Neural progenitor cell (in vitro differentiated cells): Measurements from ENCODE around the gene UBE2R2. TPM values are rescaled to one million over a fixed set of nuclear protein-coding genes. Genes with fewer than 3 reads are reported as not detected.

Experiments
- DNase-seq: peaks from one replicate; pipeline ENCODE4 v3.0.0-alpha.2; 2016; ENCODE audit warnings: low spot score
- H2AFZ ChIP-seq: fragments of 200-600 bp; sonication (generic); replicated peaks from 2 replicates; pipeline ENCODE4 v1.6.1; 2016; ENCODE audit warnings: antibody characterized with exemption
- H3F3A ChIP-seq: fragments of 200-600 bp; sonication (generic); 2 replicates; pipeline ENCODE4 v1.6.1; 2016; ENCODE audit warnings: antibody characterized with exemption, low read depth
- H3K27ac ChIP-seq: fragments of 200-600 bp; sonication (generic); 2 replicates; pipeline ENCODE4 v1.5.1; 2016; ENCODE audit warnings: mild to moderate bottlenecking
- H3K27me3 ChIP-seq: fragments of 200-600 bp; sonication (generic); 2 replicates; pipeline ENCODE4 v1.6.1; 2016; ENCODE audit warnings: mild to moderate bottlenecking, moderate library complexity
- H3K36me3 ChIP-seq: fragments of 200-600 bp; sonication (generic); 2 replicates; pipeline ENCODE4 v1.5.1; 2016
- H3K4me1 ChIP-seq: fragments of 200-600 bp; sonication (generic); 2 replicates; pipeline ENCODE4 v1.6.1; 2016; ENCODE audit warnings: mixed run types
- H3K4me2 ChIP-seq: fragments of 200-600 bp; sonication (generic); 2 replicates; pipeline ENCODE4 v1.6.1; 2016
- H3K4me3 ChIP-seq: fragments of 200-600 bp; sonication (generic); 2 replicates; pipeline ENCODE4 v1.5.1; 2016
- H3K79me2 ChIP-seq: fragments of 200-600 bp; sonication (generic); 2 replicates; pipeline ENCODE4 v1.6.1; 2016; ENCODE audit warnings: low read depth
- H3K9ac ChIP-seq: fragments of 200-600 bp; sonication (generic); 2 replicates; pipeline ENCODE4 v1.6.1; 2016
- H3K9me3 ChIP-seq: fragments of 200-600 bp; sonication (generic); 2 replicates; pipeline ENCODE4 v1.5.1; 2016; ENCODE audit warnings: low read depth
- H4K20me1 ChIP-seq: fragments of 200-600 bp; sonication (generic); 2 replicates; pipeline ENCODE4 v1.6.1; 2016; ENCODE audit warnings: low read depth
- H3K27ac Mint-ChIP-seq: 3 replicates; pipeline ENCODE4 v1.8.0; 2021; ENCODE audit warnings: mixed read lengths
- H3K27me3 Mint-ChIP-seq: 2 replicates; pipeline ENCODE4 v1.8.0; 2022; ENCODE audit warnings: low read depth, mild to moderate bottlenecking, inconsistent platforms, moderate library complexity, mixed read lengths; ENCODE audit not compliant: insufficient read depth
- H3K36me3 Mint-ChIP-seq: 3 replicates; pipeline ENCODE4 v1.8.0; 2021; ENCODE audit warnings: mixed read lengths
- H3K4me1 Mint-ChIP-seq: 3 replicates; pipeline ENCODE4 v1.8.0; 2021; ENCODE audit warnings: mixed read lengths
- H3K4me3 Mint-ChIP-seq: 3 replicates; pipeline ENCODE4 v1.8.0; 2021; ENCODE audit warnings: mild to moderate bottlenecking, moderate library complexity, mixed read lengths
- H3K9me3 Mint-ChIP-seq: 3 replicates; pipeline ENCODE4 v1.8.0; 2020; ENCODE audit warnings: mixed read lengths
- EZH2 ChIP-seq: fragments of 200-600 bp; sonication (generic); IDR thresholded peaks from 2 replicates; pipeline ENCODE4 v1.6.1; 2017; ENCODE audit warnings: antibody characterized with exemption, mild to moderate bottlenecking, moderate library complexity
- EZH2phosphoT487 ChIP-seq: fragments of 200-600 bp; sonication (generic); IDR thresholded peaks from 2 replicates; pipeline ENCODE4 v1.6.1; 2017; ENCODE audit warnings: antibody characterized with exemption
- total RNA-seq: library from RNA; depleted of rRNA; stranded (reverse); fragments of >200 nt; gene quantifications from 2 replicates; pipeline ENCODE4 v1.2.3, GENCODE V29; 2015; ENCODE audit warnings: low replicate concordance
- TF ChIP-seq, protein P1 (sequence below): fragments of 200-600 bp; sonication (generic); IDR thresholded peaks from 2 replicates; pipeline ENCODE4 v1.5.1; 2017; ENCODE audit warnings: antibody characterized with exemption, mild to moderate bottlenecking

UBE2R2 gene
- total RNA-seq, 1 donor from 2014 or later = 68.3 TPM

DNA sequence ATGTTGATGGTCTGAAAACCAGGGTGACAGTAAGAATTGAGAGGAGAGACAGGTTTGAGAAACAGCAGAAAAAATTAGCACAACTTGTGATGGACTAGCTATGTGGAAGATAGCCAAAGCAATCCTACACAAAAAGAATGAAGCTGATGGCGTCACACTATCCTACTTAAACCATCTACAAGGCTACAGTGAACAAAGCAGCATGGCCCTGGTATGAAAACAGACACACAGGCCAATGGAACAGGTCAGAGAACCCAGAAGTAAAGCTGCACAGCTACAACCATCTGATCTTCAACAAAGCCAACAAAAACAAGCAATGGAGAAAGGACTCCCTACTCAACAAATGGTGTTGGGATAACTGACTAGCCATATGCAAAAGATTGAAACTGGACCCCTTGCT is 7.5 kb upstream of the UBE2R2 start:
- H3K4me1 Mint-ChIP-seq = peaks cover 22% of the 10 kb centered on the region
- no peaks in the 10 kb centered on the region for H3K9me3 ChIP-seq
- no peaks in the 10 kb centered on the region for H3K79me2 ChIP-seq
- TF ChIP-seq EZH2 = no peak
- TF ChIP-seq EZH2phosphoT487 = no peak
- TF ChIP-seq, protein P1, sequence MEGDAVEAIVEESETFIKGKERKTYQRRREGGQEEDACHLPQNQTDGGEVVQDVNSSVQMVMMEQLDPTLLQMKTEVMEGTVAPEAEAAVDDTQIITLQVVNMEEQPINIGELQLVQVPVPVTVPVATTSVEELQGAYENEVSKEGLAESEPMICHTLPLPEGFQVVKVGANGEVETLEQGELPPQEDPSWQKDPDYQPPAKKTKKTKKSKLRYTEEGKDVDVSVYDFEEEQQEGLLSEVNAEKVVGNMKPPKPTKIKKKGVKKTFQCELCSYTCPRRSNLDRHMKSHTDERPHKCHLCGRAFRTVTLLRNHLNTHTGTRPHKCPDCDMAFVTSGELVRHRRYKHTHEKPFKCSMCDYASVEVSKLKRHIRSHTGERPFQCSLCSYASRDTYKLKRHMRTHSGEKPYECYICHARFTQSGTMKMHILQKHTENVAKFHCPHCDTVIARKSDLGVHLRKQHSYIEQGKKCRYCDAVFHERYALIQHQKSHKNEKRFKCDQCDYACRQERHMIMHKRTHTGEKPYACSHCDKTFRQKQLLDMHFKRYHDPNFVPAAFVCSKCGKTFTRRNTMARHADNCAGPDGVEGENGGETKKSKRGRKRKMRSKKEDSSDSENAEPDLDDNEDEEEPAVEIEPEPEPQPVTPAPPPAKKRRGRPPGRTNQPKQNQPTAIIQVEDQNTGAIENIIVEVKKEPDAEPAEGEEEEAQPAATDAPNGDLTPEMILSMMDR = no peak
- H3K4me2 ChIP-seq = no peak overlapping the region
- peaks cover 2% of the 10 kb centered on the region for H3K9me3 Mint-ChIP-seq
- no peaks in the 10 kb centered on the region for H3K36me3 ChIP-seq
- H3F3A ChIP-seq = no peaks in the 10 kb centered on the region
- no peaks in the 10 kb centered on the region for H3K27me3 Mint-ChIP-seq
- no peak for DNase-seq
- H3K27ac Mint-ChIP-seq = no peak overlapping the region
- no peaks in the 10 kb centered on the region for H4K20me1 ChIP-seq
- peaks cover 14% of the 10 kb centered on the region for H3K4me1 ChIP-seq
- H3K36me3 Mint-ChIP-seq = no peaks in the 10 kb centered on the region
- no peak overlapping the region for H2AFZ ChIP-seq
- H3K4me3 Mint-ChIP-seq = no peak overlapping the region
- H3K9ac ChIP-seq = no peak overlapping the region
- H3K27me3 ChIP-seq = no peaks in the 10 kb centered on the region
- H3K4me3 ChIP-seq = no peak overlapping the region
- H3K27ac ChIP-seq = no peak overlapping the region

DNA sequence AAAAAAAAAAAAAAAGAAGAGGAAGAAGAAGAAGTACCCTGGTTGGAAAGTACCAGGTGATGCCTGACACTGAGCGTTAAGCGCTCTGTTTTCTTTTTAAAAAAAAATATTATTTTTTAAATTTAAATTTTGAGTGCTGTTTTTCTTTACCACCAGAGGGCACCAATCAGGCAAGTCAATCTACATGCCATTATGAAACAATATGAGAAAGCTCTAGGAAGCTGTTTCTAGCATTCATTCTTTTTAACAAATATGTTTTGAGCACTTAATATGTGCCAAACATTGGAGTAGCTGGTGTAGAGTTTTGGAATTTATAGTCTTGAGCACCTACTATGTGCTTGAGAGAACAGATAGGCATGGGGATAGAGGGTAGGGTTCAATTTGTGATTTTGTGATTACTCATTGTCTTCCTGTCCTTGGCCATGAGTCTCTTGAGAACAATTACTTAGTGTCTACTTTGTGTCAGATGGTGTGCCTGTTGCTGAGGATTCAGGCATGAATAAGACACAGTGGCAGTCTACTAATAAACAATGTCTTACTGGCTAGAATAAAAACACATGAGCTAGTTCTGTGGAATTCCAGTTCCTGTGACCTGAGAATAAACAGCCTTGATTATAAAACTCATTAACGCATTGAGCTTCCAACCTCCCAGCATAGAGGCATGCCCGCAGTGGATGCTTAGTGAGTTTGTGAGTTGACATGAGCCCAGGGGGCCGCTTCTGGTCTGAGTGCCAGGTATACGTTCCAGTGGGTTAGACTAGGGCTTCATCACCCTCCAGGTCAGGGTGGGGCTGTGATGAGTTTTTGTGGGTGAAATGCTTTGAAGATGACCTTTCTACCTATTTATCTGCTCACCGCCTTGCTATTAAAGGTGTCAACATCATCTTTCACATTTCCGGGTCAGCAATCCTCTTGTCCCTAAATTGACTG is 3.0 kb upstream of the UBE2R2 start:
- peaks cover 5% of the 10 kb centered on the region for H3K27me3 Mint-ChIP-seq
- H3K4me3 Mint-ChIP-seq = no peak overlapping the region
- Histone ChIP-seq H3K27me3 (no peaks in the 10 kb centered on the region), H3F3A (peaks cover 23% of the 10 kb centered on the region), H3K27ac (no peak overlapping the region), H3K4me2 (no peak overlapping the region), H3K9ac (no peak overlapping the region), H3K9me3 (no peaks in the 10 kb centered on the region), H4K20me1 (peaks cover 7% of the 10 kb centered on the region), H3K4me1 (peaks cover 9% of the 10 kb centered on the region), H3K36me3 (no peaks in the 10 kb centered on the region), H3K79me2 (peaks cover 28% of the 10 kb centered on the region), H3K4me3 (no peak overlapping the region), H2AFZ (no peak overlapping the region)
- no peak overlapping the region for H3K27ac Mint-ChIP-seq
- peaks cover 2% of the 10 kb centered on the region for H3K9me3 Mint-ChIP-seq
- peaks cover 2% of the 10 kb centered on the region for H3K36me3 Mint-ChIP-seq
- TF ChIP-seq, protein P1 = peak; percentile 69
- TF ChIP-seq EZH2phosphoT487 = no peak
- peak; percentile 33 for DNase-seq
- H3K4me1 Mint-ChIP-seq = peaks cover 17% of the 10 kb centered on the region

DNA sequence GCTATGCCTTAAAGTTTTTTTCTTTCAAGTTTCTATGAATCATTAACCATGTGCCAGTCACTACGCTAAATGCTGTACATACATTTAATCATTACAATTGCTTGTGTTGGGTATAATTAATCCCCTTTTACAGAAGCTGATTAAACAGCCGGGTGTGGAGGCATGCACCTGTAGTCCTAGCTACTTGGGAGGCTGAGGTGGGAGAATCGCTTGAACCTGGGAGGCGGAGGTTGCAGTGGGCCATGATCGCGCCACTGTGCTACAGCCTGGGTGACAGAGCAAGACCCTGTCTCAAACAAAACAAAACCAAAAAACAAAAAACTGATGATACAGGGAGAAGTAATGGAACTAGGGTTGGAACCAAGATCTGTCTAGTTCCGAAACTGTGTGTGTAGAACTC is 1.2 kb upstream of the UBE2R2 start:
- Histone ChIP-seq H4K20me1 (peaks cover 26% of the 10 kb centered on the region), H3K27ac (no peak overlapping the region), H3K27me3 (no peaks in the 10 kb centered on the region), H3K36me3 (no peaks in the 10 kb centered on the region), H3K4me3 (no peak overlapping the region), H3K4me1 (peaks cover 24% of the 10 kb centered on the region), H2AFZ (peak overlapping the region; percentile 92), H3K9ac (no peak overlapping the region), H3K9me3 (no peaks in the 10 kb centered on the region), H3F3A (peaks cover 23% of the 10 kb centered on the region), H3K79me2 (peaks cover 46% of the 10 kb centered on the region), H3K4me2 (peak overlapping the region; percentile 81)
- peak overlapping the region; percentile 98 for H3K27ac Mint-ChIP-seq
- peaks cover 4% of the 10 kb centered on the region for H3K36me3 Mint-ChIP-seq
- H3K4me3 Mint-ChIP-seq = peak overlapping the region; percentile 89
- H3K27me3 Mint-ChIP-seq = peaks cover 5% of the 10 kb centered on the region
- TF ChIP-seq EZH2 = no peak
- TF ChIP-seq EZH2phosphoT487 = no peak
- TF ChIP-seq, protein P1 = no peak
- DNase-seq = no peak
- H3K4me1 Mint-ChIP-seq = peaks cover 26% of the 10 kb centered on the region
- peaks cover 2% of the 10 kb centered on the region for H3K9me3 Mint-ChIP-seq
